Neural cell (in vitro differentiated cells): ENCODE data around the gene CCDC149. TPM values are rescaled to one million over a fixed set of nuclear protein-coding genes. Genes with fewer than 3 reads are reported as not detected.

Experiments used
- H2AFZ ChIP-seq: fragments of 200-600, 300-800 bp; sonication (generic), shearing (Covaris generic); 2 replicates; pipeline ENCODE4 v1.6.0; 2014; ENCODE audit warnings: low read depth, mild to moderate bottlenecking, antibody characterized with exemption, low read length, moderate library complexity
- H3F3A ChIP-seq: fragments of 200-600 bp; shearing (Covaris generic); 2 replicates; pipeline ENCODE4 v1.6.1; 2016; ENCODE audit warnings: mild to moderate bottlenecking, moderate library complexity, mixed read lengths, antibody characterized with exemption, low read length; ENCODE audit not compliant: insufficient read depth, poor library complexity, severe bottlenecking
- H3K27ac ChIP-seq: fragments of 200-600, 300-800 bp; sonication (generic), shearing (Covaris generic); 2 replicates; pipeline ENCODE4 v1.5.1; 2014; ENCODE audit warnings: mild to moderate bottlenecking, low read length, moderate library complexity
- H3K27me3 ChIP-seq: fragments of 300-800, 200-600 bp; sonication (generic), shearing (Covaris generic); 2 replicates; pipeline ENCODE4 v1.6.0; 2014; ENCODE audit warnings: mild to moderate bottlenecking, low read depth, low read length, moderate library complexity; ENCODE audit not compliant: insufficient read depth
- H3K36me3 ChIP-seq: fragments of 300-800, 200-600 bp; sonication (generic), shearing (Covaris generic); 2 replicates; pipeline ENCODE4 v1.5.1; 2014; ENCODE audit warnings: mild to moderate bottlenecking, antibody characterized with exemption, low read length, moderate library complexity; ENCODE audit not compliant: insufficient read depth
- H3K4me2 ChIP-seq: fragments of 300-800, 200-600 bp; sonication (generic), shearing (Covaris generic); 2 replicates; pipeline ENCODE4 v1.6.0; 2014; ENCODE audit warnings: mild to moderate bottlenecking, low read length
- H3K4me3 ChIP-seq: fragments of 300-800, 200-600 bp; sonication (generic), shearing (Covaris generic); 2 replicates; pipeline ENCODE4 v1.5.1; 2014; ENCODE audit warnings: mild to moderate bottlenecking, low read length, moderate library complexity
- H3K79me2 ChIP-seq: fragments of 200-600 bp; shearing (Covaris generic); replicated peaks from 2 replicates; pipeline ENCODE4 v1.6.0; 2014; ENCODE audit warnings: mild to moderate bottlenecking, low read length, moderate library complexity; ENCODE audit not compliant: insufficient read depth
- H3K9ac ChIP-seq: fragments of 300-800, 200-600 bp; sonication (generic), shearing (Covaris generic); 2 replicates; pipeline ENCODE4 v1.6.1; 2016; ENCODE audit warnings: mild to moderate bottlenecking, low read length, mixed read lengths
- H3K9me2 ChIP-seq: fragments of 200-600 bp; shearing (Covaris generic); 2 replicates; pipeline ENCODE4 v1.6.1; 2016; ENCODE audit warnings: mild to moderate bottlenecking, low read length, mixed read lengths; ENCODE audit not compliant: insufficient read depth
- H3K9me3 ChIP-seq: fragments of 200-600, 300-800 bp; sonication (generic), shearing (Covaris generic); 2 replicates; pipeline ENCODE4 v1.6.1; 2016; ENCODE audit warnings: mild to moderate bottlenecking, mixed run types, low read length, moderate library complexity, mixed read lengths
- H4K20me1 ChIP-seq: fragments of 200-600 bp; shearing (Covaris generic); 2 replicates; pipeline ENCODE4 v1.6.1; 2016; ENCODE audit warnings: mild to moderate bottlenecking, mixed run types; ENCODE audit not compliant: insufficient read depth
- EP300 ChIP-seq: fragments of 450-650 bp; conservative IDR thresholded peaks from 2 replicates; pipeline ENCODE4 v1.6.1; 2014; ENCODE audit warnings: antibody characterized with exemption, mild to moderate bottlenecking, moderate library complexity; ENCODE audit not compliant: poor library complexity, severe bottlenecking
- EZH2 ChIP-seq: fragments of 200-600, 300-800 bp; shearing (Covaris generic), sonication (generic); IDR thresholded peaks from 2 replicates; pipeline ENCODE4 v1.6.1; 2014; ENCODE audit warnings: antibody characterized with exemption, low read length, borderline replicate concordance, mild to moderate bottlenecking; ENCODE audit not compliant: insufficient read depth, poor library complexity, severe bottlenecking
- MXI1 ChIP-seq: fragments of 450-650 bp; conservative IDR thresholded peaks from 2 replicates; pipeline ENCODE4 v1.6.1; 2014; ENCODE audit warnings: antibody characterized with exemption, mild to moderate bottlenecking; ENCODE audit not compliant: poor library complexity, severe bottlenecking
- POLR2AphosphoS5 ChIP-seq: IDR thresholded peaks from 2 replicates; pipeline ENCODE4 v1.6.1; 2012
- RAD21 ChIP-seq: fragments of 450-650 bp; conservative IDR thresholded peaks from 2 replicates; pipeline ENCODE4 v1.6.1; 2014; ENCODE audit warnings: antibody characterized with exemption, mild to moderate bottlenecking, moderate library complexity
- SMC3 ChIP-seq: fragments of 450-650 bp; conservative IDR thresholded peaks from 2 replicates; pipeline ENCODE4 v1.6.1; 2014; ENCODE audit warnings: antibody characterized with exemption, mild to moderate bottlenecking, moderate library complexity; ENCODE audit not compliant: poor library complexity
- TAF1 ChIP-seq: IDR thresholded peaks from 2 replicates; pipeline ENCODE4 v1.6.1; 2012; ENCODE audit warnings: low read depth
- polyA plus RNA-seq: library from polyadenylated mRNA; depleted of rRNA; stranded (reverse); fragments of >200 nt; gene quantifications from 2 replicates; pipeline ENCODE4 v1.2.3, GENCODE V29; 2014
- TF ChIP-seq, protein P1 (sequence below): IDR thresholded peaks from 2 replicates; pipeline ENCODE4 v1.6.1; 2012; ENCODE audit warnings: borderline replicate concordance
- TF ChIP-seq, protein P2 (sequence below): fragments of 450-650 bp; IDR thresholded peaks from 2 replicates; pipeline ENCODE4 v1.5.1; 2014; ENCODE audit warnings: antibody characterized with exemption, mild to moderate bottlenecking, moderate library complexity; ENCODE audit not compliant: poor library complexity, severe bottlenecking

CCDC149 gene
- polyA plus RNA-seq, 1 donor from 2014 or later, result 6.6 TPM

DNA sequence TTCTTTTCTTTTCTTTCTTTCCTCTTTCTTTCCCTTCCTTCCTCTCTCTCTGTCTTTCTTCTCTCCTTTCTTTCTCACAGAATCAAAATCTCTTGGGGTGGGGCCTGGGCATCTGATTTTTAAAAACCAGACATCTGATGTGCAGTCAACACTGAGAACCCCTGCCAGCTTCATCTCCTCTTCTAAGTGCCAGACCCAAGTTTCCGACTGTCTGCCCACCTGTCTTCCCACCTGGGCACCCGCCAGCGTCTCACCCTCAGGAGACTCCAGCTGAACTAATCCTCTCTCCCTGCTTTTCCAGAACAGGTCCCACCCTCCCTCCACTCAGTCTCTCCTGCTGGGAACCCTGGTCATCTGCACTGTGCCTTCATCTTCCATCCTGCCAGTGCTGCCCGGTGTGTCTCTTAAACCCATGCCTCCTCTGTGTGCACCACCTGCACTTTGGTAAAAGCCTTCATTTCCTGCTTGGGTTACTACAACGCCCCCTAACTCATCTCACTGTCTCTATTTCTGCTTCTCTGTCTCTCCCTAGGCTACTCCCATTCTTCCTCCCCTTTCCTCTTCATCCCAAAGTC lies 114.7 kb downstream of the CCDC149 start:
- Histone ChIP-seq H3K4me2 (no peak overlapping the region), H3K36me3 (no peaks in the 10 kb centered on the region), H3K27ac (no peak overlapping the region), H2AFZ (no peak overlapping the region), H3K4me3 (no peak overlapping the region), H3K27me3 (peaks cover 12% of the 10 kb centered on the region), H3K79me2 (no peaks in the 10 kb centered on the region), H3F3A (no peaks in the 10 kb centered on the region), H3K9me3 (no peaks in the 10 kb centered on the region), H4K20me1 (no peaks in the 10 kb centered on the region), H3K9ac (no peak overlapping the region), H3K9me2 (no peaks in the 10 kb centered on the region)
- TF ChIP-seq, protein P1, sequence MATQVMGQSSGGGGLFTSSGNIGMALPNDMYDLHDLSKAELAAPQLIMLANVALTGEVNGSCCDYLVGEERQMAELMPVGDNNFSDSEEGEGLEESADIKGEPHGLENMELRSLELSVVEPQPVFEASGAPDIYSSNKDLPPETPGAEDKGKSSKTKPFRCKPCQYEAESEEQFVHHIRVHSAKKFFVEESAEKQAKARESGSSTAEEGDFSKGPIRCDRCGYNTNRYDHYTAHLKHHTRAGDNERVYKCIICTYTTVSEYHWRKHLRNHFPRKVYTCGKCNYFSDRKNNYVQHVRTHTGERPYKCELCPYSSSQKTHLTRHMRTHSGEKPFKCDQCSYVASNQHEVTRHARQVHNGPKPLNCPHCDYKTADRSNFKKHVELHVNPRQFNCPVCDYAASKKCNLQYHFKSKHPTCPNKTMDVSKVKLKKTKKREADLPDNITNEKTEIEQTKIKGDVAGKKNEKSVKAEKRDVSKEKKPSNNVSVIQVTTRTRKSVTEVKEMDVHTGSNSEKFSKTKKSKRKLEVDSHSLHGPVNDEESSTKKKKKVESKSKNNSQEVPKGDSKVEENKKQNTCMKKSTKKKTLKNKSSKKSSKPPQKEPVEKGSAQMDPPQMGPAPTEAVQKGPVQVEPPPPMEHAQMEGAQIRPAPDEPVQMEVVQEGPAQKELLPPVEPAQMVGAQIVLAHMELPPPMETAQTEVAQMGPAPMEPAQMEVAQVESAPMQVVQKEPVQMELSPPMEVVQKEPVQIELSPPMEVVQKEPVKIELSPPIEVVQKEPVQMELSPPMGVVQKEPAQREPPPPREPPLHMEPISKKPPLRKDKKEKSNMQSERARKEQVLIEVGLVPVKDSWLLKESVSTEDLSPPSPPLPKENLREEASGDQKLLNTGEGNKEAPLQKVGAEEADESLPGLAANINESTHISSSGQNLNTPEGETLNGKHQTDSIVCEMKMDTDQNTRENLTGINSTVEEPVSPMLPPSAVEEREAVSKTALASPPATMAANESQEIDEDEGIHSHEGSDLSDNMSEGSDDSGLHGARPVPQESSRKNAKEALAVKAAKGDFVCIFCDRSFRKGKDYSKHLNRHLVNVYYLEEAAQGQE, result no peak
- TF ChIP-seq TAF1, result no peak
- TF ChIP-seq POLR2AphosphoS5, result no peak
- no peak for TF ChIP-seq RAD21
- TF ChIP-seq, protein P2, sequence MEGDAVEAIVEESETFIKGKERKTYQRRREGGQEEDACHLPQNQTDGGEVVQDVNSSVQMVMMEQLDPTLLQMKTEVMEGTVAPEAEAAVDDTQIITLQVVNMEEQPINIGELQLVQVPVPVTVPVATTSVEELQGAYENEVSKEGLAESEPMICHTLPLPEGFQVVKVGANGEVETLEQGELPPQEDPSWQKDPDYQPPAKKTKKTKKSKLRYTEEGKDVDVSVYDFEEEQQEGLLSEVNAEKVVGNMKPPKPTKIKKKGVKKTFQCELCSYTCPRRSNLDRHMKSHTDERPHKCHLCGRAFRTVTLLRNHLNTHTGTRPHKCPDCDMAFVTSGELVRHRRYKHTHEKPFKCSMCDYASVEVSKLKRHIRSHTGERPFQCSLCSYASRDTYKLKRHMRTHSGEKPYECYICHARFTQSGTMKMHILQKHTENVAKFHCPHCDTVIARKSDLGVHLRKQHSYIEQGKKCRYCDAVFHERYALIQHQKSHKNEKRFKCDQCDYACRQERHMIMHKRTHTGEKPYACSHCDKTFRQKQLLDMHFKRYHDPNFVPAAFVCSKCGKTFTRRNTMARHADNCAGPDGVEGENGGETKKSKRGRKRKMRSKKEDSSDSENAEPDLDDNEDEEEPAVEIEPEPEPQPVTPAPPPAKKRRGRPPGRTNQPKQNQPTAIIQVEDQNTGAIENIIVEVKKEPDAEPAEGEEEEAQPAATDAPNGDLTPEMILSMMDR, result no peak
- TF ChIP-seq EZH2, result no peak
- no peak for TF ChIP-seq SMC3

DNA sequence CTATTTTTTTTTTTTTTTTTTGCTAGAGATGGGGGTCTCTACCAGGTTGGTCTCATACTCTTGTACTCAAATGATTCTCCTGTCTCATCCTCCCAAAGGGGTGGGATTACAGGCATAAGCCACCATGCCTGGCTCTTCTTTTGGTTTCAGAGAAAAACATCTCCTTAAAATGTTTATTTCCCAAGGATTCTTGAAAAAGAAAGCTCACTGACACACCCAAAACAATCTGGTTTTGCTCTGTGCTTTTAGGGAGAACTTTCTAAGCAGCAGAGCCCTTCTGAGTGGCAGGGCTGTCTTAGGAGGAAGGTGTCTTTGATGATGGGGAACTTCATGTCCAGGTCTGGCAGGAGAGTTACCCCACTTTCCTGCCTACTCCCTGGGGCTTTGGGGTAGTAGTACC lies 116.2 kb downstream of the CCDC149 start:
- Histone ChIP-seq H3K9me2 (no peaks in the 10 kb centered on the region), H3K36me3 (no peaks in the 10 kb centered on the region), H3K79me2 (no peaks in the 10 kb centered on the region), H4K20me1 (no peaks in the 10 kb centered on the region), H3F3A (no peaks in the 10 kb centered on the region), H2AFZ (no peak overlapping the region), H3K27ac (no peak overlapping the region), H3K27me3 (peaks cover 12% of the 10 kb centered on the region), H3K4me2 (no peak overlapping the region), H3K9me3 (no peaks in the 10 kb centered on the region), H3K9ac (no peak overlapping the region), H3K4me3 (no peak overlapping the region)
- TF ChIP-seq, protein P2, result no peak
- TF ChIP-seq SMC3 (no peak), MXI1 (no peak), TAF1 (no peak), EZH2 (no peak), EP300 (no peak), POLR2AphosphoS5 (no peak), RAD21 (no peak)
- TF ChIP-seq, protein P1, result no peak
